LNCAP (cell line): ENCODE results near the gene PTPN13.

Experiments used
- TF ChIP-seq, protein P1 (sequence below): fragments of 450-650 bp; IDR thresholded peaks from 2 replicates; pipeline ENCODE4 v1.5.1; 2017; ENCODE audit warnings: mild to moderate bottlenecking

Gene PTPN13

DNA sequence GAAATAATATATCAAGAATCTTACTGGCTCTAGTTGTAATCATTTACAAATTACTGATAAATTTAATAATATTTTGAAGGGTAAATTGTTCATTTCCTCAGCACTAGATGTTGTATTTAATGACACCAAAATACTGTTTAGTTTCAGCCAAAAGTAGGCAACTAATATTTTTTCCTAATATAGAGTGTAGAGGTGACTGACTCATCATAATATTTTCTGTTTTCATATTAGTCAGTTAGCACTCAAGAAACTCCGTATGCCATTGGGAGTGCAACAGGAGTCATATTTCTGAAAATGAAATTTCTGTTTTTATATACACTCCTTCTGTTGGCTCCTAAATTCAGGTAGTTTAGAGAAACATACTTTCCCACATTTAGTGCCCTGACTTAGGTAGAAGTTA lies 36.6 kb upstream of the PTPN13 start:
- TF ChIP-seq, protein P1, sequence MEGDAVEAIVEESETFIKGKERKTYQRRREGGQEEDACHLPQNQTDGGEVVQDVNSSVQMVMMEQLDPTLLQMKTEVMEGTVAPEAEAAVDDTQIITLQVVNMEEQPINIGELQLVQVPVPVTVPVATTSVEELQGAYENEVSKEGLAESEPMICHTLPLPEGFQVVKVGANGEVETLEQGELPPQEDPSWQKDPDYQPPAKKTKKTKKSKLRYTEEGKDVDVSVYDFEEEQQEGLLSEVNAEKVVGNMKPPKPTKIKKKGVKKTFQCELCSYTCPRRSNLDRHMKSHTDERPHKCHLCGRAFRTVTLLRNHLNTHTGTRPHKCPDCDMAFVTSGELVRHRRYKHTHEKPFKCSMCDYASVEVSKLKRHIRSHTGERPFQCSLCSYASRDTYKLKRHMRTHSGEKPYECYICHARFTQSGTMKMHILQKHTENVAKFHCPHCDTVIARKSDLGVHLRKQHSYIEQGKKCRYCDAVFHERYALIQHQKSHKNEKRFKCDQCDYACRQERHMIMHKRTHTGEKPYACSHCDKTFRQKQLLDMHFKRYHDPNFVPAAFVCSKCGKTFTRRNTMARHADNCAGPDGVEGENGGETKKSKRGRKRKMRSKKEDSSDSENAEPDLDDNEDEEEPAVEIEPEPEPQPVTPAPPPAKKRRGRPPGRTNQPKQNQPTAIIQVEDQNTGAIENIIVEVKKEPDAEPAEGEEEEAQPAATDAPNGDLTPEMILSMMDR = no peak

DNA sequence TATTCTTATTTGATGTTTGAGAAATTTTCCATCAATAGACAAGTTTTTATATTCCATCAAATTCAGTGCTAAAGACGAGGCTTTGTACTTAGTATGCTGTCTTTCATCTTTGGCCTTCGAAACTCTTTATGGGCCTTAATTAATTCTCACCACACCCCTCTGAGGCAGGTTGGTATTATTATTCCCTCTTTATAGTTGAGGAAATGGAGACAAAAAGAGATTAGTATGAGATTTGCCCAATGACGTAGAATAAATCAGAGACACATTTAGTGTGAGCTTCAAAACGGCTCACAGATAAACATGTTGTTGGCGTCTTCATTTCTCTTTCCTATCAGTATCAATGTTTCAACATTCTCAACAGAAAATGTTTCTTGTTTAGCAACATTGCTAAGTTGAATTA lies 35.9 kb upstream of the PTPN13 start:
- TF ChIP-seq, protein P1 = no peak

DNA sequence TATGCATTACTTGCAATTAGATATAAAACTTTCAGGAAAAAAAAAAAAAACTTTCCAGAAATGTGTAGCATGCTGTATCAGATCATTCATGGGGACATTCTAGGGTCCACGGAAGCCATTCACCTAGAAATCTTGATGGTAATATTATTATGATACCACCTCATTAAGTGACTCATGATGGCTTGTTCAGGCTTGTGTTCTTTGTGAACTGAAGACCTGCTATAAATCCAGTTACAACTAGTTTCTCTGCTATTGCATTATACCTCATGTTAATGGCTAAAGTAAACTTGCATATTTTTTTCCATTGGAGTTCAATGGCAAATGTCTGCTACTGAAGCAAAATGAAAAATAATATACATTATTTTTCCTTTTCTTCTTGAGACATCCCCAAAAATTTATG lies 35.3 kb upstream of the PTPN13 start:
- TF ChIP-seq, protein P1 = no peak

DNA sequence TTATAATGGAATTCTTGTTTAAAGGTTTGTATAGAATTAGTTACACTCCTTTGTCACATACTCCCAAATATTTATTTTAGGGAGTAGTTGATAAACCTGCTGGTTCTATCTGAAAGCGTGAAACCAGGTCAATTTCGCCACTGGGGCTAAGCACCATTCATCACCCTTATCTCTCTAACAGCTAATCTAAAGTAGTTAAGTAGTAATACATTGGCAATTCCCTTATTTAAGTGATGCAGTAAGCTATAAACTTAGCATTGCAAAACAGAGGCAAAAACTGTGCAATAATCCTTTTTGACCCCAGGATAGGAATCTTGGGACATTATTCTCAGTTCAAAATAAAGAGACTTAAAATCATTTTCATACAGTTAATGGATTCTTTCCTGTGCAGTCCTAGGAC lies 33.7 kb upstream of the PTPN13 start:
- TF ChIP-seq, protein P1 = no peak

DNA sequence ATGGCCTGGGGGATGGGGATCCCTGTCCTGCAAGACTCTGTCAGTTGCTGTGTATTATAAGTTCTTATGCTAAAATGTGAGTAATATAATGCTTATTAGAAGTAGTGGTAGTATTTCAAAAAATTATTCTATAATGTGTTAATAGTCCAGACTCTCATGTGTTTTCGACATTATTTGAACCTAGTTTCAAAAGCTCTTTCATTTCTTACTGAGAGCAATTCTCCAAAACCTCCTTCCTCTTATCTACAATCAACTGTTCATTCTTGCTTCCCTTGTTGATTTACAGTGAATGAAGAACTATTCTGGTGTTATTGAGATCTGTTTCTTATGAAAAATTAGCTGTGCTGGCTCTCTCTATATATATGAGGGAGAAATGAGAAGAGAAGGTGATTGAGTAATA lies 32.9 kb upstream of the PTPN13 start:
- TF ChIP-seq, protein P1 = no peak

DNA sequence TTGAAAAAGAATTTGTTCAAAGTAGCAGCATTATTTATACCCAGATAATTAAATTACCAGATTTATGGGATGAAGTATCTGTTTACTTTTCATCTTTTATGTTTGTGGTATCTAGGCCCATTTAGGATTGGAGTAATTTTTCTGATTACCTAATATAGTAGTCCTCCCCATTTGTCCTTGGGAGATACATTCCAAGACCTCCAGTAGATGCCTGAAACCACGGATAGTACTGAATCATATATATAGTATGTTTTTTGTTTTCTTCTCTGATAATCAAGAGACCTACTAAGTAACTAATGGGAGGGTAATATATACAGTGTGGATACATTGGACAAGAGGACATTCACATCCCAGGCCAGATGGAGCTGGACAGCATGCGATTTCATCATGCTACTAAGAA lies 30.7 kb upstream of the PTPN13 start:
- TF ChIP-seq, protein P1 = no peak

DNA sequence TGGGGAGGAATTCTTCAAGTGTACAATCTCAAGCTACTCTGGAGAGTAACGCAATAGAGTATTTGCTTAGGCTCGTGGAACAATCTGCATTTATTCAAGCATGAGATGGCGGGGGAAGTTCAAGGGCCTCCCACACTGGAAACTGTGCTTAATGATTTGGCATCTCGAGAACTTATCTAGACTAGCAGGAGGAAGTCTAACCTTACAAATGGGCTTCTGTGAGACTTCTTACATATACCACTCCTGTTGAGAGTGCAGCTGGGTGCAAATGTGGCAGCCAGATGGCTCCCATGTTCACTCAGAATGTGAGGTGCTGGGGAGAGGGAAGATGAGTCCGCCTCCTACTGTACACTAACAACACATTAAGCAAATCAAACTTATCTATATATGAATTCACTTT lies 29.3 kb upstream of the PTPN13 start:
- TF ChIP-seq, protein P1 = no peak

DNA sequence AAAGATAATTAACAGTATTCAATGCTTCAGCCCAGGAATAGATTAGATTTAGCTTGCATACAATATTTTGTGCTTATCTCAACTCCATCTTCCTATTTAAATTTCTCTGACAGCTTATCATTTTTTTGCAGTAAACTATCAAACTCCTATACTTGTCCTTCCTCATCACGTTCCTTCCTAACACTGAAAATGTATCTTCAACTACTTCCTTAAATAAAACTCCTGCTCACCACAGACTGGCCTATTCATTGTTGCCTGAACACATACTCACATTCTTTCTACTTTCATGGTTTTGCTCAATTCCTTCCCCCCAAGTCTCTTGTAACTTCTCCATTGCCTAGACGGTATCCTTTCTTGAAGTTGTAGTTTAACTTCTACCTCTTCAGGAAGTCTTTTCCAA lies 28.5 kb upstream of the PTPN13 start:
- TF ChIP-seq, protein P1 = no peak
